GM18858 (cell line): ENCODE measurements around the gene ELN.

Experiments used
- ATAC-seq: cut with Tn5 transposase; IDR thresholded peaks from one replicate; pipeline ENCODE4 v1.9.1; 2021; ENCODE audit not compliant: unreplicated experiment

The ELN gene

DNA sequence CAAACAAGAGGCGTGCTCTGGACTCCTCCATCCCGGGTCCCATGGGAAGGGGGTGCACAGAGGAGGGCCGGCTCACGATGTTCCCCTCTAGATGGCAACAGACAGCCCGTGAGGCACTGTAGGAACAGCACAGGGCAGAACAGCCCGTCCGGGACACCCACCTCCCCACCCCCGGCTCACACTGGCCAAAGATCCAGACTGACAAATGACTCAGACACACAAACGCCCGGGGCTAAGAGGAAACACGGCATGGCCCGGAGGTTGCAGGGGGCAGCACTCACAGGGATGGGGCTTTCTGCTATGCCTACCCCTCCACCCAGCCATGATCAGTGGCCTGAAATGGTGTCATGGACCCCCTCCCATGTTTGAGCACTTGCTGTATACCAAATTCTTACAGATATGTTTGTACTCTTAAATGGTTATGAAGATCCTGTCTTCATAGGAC is 4.9 kb upstream of the ELN start:
- no peak for ATAC-seq

DNA sequence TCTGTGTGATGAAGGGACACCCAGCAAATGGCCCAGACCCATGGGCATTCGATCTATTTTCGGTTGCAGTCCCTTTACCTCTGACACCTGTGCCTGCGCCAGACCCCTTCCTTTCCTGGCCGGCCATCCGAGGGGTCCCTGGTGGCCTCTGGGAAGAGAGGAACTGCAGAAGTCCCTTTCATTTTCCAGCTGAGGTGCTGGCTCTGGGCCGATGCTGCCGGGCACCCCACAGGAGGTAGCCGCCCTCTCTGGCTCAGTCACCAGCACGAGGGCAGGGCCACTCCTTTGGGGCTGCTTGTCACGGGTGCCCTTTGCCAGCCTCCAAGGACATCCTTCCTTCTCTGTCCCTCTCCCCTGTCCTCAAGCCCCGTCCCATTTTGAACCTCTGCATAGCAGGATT is 4.2 kb upstream of the ELN start:
- ATAC-seq, result no peak

DNA sequence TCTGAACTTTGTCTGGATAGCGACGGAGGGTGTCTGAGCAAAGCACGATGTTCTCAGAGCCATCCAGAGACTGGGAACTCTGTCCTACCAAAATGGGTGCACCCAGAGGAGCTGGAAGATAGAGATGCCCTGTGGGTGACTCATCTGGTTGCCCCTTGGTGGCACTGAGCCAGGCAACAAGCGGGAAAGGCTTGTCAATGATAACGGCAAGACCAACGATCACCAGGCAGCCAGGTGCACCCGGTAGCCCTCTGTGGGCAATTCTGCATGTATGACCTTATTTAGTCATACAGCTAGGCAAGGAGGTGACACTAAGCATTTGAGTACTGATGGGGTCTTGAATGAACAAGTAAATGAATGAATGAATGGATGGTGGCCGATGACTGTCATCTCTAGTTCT is 2.8 kb upstream of the ELN start:
- ATAC-seq, result no peak

DNA sequence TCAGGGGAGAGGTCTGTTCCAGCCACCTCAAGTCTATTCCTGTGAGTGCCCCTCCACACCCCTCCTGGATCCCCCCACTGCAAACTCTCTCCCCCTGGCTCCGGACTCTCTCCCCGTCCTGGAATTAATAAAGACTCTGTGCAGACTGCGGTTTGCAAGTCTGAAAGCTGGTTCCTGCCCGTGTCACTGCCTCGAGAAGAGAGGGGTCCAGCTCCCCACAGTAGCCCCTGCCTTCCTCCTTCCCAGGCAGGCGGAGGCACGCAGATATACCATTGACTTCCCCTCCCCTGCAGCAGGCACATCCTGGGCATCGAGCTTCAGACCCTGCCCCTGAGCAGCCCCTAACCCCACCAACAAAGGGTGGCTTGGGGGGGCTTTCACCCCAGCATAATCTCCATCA is 2.2 kb upstream of the ELN start:
- no peak for ATAC-seq

DNA sequence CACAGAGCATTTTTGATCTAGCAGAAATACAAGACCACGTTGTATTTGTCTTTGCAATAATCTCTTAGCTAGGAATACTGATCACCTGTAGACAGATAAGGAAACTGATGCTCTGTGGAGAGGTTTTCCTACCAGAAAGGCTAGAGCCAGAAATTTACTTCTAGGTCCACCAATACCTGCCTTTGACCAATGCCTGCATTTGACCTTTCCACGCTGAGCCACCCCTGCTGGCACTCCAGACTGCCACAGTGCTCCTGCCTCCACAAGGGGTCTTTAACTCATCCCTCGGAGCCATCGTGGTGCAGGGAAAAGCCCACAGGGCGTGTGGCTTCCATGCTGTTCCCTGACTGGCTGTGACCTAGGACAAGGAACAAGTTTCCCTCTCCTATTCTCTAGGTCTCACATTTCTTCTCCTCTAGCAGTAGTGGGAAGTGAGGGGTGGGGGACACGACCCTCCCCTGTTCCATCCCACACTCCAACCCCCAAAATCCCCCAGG is 1.5 kb upstream of the ELN start:
- no peak for ATAC-seq

DNA sequence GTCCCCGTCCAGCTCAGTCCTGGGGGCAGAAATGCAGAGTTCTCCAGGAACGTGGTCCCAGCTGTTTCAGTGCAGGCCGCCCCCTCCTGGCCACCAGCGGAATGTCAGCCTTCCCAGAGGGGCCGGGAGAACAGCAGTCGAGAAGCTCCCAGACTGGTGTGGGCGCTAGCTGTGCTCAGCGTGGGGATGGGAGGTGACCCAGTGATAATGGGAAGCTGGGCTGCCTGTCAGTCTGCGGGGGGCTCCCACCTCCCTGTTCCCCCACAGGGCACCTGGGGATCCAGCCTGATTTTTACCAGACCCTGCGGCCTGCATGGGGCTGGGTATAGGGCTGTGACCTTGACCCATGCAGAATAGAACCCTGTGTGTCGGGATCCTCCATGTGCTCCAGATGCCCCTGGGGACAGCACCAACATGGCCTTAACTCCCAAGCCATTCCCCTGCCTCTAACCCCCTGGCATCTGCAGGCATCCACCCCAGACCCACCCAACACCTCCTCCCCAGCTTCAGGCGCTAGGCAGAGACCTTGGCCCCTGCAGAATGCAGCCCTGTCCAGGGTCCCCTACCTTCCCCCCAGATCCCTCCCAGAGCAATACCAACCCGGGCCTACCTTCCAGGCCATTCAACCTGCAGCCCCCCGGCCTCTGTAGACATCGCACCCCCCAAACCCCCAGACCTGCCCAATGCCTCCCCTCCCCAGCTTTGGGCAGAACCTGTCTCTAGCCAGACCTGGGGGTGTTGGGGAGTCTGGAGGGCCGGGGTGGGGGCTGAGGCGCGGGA is 880 bp upstream of the ELN start:
- no peak for ATAC-seq

DNA sequence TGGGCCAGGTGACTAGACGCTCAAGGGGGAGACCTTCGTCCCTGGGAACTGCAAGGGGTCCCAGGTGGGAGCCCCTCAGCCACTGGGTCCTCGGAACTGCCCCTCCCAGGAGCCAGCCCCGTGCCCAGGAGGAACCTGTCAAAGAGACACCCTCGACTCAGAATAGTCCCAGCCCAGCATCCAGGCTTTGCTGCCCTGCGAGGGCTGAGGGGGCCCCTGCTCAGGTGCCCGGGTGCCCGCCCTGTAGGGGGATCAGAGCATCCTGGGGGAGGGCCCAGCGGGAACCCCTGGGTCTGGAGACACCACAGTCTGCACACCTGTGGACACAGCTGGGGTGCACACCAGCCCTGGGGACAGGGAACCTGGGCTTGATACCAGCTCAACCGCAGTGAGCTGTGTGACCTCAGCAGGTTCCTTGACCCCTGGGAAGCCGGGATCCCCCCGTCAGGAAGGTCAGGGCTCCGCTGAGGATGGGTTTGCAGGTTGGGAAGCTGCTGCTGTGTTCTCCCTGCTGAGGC is 407 bp downstream of the ELN start:
- no peak for ATAC-seq

DNA sequence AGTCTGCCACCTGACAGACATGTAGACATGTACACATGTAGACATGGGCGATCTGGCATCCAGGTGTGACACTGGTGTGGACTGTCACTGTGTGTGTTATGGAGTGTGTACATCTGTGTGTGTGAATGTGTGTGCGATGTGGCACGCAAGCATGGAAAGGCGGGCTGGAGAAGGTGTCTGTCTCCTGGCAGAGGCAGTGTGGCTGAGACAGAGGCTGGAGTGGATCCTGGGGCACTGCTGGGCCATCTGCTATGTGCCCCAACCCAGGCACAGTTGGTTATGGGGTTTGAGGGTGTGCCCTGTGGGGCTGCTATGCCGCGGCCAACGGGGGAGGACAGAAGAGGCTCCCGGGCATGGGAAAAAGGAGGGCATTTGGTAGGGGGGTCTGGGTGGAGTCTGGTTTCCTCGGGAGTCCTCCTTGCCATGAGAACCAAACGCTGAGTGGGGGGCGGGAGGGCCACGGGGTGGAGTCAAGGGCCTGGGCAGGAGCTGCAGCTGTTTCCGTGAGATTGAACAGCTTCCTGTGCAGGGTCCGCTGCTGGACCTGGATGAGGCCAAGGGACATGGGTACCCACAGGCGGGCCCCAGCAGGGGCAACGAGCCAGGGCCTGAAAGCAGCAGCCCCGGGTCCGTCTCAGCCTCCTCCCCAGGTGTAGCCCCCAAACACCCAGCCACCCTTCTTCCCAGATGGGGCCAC is 1.3 kb downstream of the ELN start:
- no peak for ATAC-seq

DNA sequence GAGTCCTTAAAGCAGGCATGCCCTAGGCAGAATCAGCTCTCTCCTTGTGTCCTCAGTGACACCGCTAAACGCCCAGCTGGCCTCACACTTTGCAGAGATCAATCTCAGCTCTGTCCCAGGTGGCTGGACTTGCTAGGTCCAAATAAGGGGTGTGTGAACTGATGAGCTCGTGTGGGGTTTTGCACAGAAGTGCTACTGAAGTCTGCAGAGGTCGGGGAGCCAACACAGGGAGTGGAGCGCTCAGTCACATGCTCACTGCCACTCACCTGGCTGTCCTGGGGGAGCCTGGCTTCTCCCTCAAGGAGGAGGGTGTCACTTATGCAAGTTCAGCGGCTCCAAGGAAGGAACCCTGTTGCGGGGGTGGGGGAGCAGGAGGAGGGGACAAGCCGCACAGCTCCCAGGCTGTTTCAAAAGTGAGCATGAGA is 2.0 kb downstream of the ELN start:
- ATAC-seq, result no peak

DNA sequence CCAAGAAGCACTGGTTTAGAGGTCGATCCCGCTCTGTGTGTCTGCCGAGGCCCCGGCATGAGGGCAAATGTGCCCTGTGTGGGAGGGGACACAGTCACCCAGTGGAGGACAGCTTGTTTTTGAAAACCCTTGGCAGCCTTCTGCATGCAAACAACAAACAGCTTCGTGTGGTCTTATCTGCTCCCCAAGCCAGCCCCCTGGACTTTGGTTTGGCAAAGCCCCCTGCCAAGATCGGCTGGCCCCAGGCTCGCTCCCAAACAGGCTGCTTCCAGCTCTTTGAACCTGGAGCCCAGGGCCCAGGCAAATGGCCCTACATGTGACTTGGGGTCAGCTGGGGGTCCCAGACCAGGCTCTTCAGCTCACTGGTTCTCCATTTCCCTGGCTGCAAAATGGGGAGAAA is 2.9 kb downstream of the ELN start:
- ATAC-seq, result no peak

DNA sequence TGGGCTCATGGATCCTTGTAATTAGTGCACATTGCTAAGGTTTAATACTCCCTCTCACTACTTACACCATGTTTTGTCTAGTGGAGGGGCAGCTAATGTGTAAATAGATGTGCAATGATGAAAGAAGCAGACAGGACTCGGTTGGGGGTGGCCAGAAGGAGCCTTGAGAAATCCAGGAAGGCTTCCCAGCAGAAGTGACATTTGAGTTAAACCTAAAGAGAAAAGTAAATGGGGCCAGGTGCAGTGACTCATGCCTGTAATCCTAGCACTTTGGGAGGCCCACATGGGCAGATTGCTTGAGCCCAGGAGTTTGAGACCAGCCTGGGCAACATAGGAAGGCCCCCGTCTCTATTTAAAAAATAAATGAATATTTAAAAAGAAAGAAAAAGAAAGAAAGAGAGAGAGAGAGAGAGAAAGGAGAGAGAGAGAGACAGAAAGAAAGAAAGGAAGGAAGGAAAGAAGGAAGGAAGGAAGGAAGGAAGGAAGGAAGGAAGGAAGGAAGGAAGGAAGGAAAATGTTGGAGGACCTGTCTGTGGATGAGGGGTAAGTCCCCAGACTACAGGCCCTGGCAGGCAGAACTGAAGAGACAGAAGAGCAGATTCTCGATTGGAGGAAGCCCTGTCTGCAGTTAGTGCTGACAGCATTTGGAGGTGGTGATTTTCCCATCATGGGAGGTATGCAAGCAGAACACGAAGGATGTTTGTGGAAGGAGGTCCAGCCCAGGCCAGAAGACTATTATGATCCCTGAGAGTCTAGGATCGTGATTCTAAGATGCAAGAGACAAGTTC is 3.6 kb downstream of the ELN start:
- ATAC-seq, result no peak

DNA sequence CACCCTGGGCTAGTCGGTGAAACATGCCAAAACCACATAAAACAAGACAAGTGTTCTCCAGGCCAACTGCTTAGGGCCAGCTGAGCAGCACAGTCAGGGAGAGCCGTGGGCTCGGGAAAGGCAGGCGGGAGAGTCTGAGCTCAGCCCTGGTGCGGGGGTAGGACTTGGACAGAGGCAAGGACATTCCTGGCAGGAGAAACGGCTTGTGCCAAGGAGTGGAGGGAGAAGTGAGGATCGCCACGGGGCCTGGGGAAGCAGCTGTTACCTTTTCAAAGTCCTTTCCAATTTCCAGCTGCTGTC is 4.2 kb downstream of the ELN start:
- no peak for ATAC-seq

DNA sequence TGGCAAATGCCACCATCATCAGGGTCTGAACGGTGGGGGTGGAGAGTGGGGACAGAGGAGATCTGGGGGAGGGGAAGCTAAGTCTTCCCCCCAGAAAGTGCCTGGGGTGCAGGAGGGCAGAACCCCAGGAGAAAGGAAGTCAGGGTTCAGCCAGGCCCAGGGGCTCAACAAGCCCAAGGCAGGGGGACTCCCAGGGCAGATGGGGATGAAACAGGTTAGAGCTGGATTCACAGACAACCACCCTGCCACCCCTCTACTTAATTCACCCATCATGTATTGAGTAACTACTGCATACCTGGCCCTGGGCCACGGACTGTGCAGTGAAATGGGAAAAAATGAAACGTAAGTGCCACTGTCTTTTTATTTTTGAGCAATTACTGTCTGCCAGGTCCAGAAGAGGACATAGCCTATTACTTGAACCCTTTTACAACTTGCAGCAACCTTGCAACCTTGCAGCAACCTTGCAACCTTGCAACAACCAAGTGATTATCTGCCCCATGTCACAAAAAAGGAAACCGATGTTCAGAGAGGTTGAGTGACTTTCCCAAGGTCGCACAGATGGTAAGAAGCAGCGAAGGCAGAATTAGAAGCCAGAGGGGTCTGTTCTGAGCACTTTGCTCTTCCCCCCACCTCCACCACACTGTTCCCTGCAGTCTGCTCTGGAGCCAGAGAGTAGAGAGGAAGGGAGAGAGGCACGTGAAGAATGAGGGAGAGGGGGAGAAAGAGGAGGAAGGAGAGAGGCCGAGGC is 4.8 kb downstream of the ELN start:
- no peak for ATAC-seq

DNA sequence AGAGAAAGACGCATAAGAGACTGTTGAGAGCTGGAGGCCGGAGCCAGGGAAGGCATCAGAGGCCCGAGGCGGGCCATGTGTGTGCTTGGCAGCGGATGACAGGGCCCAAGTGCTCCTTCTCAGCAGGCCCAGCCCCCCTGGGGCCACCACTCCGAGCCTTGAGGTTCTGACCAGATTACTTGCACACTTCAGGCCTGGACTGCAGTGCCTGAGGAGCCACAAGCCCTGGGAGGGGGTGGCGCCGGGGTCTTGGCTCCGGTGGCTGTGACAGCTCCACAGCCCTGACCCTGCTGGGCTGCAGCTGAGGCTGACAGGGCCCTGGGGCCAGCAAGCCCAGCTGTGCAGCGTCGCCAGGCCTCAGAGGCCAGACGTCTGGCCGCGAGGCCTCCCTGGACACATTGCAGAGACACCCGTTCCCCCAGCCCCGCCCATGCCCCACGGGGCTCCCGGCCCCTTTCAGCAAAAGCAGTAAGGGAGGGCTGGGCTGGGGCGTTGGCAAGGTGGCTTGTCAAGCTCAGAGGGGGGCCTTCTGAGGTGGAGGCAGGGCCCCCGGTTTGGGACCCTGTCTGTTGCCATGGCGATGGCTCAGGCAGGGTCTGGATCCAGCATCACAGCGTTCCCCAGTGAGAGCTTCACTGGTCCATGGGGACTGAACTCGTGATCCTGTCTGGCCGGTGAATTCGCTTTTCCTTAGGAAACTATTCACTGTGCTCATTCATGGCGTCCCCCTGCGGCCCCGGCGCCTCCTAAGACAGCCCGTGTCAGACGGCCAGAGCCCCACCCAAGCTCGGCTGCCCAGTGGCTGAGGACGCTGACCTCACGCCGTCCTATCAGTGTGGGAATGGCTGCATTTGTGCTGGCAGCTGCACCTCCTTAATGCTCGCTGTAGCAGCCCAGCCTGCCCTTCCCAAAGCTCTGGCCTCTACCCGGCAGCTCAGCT is 5.7 kb downstream of the ELN start:
- no peak for ATAC-seq

DNA sequence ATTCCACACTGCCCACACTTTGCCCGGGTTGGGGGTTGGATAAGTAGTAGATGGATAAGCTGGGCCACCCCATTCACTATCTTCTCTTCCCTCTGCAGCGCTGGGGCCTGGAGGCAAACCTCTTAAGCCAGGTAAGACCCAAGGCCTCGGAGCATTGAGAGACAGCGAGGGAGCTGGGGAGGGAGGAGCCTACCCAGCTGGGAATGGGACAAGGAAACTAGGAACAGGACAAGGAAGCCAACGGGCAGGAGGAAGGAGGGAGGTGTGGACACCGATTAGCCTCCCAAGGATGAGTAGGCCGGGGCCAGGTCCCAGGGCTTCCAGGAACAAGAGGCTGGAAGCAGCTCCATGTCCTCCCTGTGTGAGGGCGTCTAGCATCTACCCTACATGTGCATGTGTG is 9.6 kb downstream of the ELN start:
- ATAC-seq, result no peak

DNA sequence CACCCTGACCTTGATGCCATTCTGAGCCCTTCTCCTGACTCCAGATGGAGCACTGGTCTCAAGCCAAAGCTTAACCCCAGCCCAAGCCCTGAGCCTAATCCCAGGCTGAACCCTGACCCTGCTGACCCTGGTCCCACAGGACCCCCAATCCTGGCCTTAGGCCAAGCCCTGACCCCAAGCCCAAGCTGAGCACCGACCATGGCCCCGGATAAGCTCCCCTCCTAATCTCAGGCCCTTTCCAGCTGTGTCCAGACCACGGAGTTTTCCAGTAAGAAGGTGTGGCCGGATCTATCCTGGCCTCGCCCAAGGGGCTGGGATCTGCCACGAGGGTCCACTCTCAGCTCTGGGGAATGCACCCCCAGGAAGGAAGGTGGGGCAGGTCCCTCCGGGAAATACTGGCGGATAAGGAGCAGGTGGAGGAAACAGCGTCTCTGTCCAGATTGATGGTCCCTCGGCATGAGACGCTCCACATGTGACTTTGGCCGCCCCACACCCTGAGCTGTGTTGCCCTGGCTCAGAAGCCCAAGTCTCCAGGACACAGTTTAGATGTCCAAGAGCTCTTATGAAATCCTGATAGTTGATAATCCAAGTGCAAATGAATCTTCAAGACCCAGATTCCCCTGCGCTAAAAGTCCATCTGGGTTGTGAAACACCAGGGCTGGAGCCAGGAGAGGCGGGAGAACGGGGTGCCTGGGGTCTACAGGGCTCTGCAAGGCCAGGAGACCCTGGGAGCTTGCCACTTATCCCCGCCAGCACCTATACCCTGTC is 10.4 kb downstream of the ELN start:
- no peak for ATAC-seq

DNA sequence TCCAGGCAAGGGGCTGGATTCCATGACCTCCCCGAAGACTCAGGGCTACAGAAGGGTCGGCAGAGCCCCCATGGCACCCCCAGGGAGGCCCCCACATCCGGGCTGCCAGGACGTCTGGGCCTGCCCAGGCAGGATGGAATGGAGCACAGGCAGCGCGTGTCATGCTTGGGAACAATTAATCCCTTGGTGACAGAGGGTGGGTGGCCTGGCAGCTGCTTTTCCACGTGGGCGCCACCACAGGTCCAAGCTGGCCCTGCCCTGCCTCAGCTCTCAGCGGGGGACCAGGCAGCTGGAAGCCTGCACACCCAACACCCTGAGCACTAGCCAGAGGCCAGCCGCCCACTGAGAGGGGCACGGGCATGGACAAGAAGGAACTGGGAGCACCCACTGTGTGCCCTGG is 11.4 kb downstream of the ELN start:
- ATAC-seq, result no peak

DNA sequence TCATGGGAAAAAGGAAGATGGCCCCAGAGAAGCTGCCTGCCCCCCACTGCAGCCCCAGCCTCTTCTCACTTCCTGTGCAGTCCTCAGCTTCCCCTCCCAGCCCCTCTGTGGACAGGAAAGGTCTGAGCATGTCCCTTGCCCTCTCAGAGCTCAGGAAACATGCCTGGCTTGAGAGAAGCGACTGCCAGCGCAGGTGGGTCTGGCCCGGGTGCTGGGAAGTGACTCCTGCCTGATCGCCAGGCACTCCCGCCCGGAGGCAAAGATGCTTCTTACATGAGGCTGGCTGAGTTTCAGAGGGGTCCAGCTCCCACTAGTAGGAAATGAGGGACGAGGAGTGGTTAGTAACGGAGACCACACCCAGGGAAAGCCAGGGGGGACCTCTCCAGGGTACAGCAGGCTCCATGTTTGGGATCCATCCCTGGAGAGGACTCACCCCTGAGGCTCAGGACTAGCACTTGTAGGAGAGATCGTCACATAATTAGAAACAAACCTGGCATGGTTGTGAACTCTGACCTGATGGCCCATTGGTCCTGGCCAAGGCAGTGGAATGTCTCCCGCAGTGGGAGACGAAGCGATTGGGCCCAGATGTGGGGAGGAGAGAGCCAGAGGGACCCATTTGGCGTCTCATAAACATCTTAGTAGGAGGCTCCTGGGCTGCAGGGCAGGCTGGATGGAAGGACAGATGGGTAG is 12.3 kb downstream of the ELN start:
- no peak for ATAC-seq
